ENCODE measurements around the gene CERT1. TPM values are rescaled to one million over a fixed set of nuclear protein-coding genes. Genes with fewer than 3 reads are reported as not detected.

CERT1 gene
- polyA plus RNA-seq, 1 of the 3 experiments (the other 2 are of a cell fraction) = 4.5 TPM

DNA sequence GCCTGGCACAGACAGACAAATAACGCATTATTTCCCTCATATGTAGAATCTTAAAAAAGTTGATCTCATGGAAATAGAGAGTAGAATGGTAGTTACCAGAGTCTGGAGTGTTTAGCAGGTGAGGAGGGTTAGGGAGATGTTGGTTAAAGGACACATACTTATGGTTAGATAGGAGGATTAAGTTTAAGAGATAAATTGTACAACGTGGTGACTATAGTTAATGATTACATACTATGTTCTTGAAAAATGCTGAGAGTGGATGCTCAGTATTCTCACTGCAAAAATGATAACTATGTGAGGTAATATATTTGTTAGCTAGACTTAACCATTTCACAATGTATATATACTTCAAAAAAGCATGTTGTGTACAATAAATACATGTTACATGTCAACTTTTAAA, 38.0 kb downstream of the CERT1 start:
- no peaks in the 10 kb centered on the region for H3K9me2 ChIP-seq
- no peak overlapping the region for H3K4me2 ChIP-seq
- no peak overlapping the region for H3K9ac ChIP-seq
- peaks cover 0 to 12% of the 10 kb centered on the region in 2 experiments for H3K36me3 ChIP-seq (replicated peaks in 1 of 2; ENCODE audit: control insufficient read depth in 1 of 2, insufficient read depth in 2 of 2, low read length in 1 of 2)
- H2AFZ ChIP-seq (ENCODE audit: low read depth) = no peak overlapping the region
- peaks cover 17% of the 10 kb centered on the region; the same call in 1 of the 2 replicates for H3K9me3 ChIP-seq
- H3F3A ChIP-seq (replicated peaks; ENCODE audit: insufficient read depth) = no peaks in the 10 kb centered on the region
- no peak overlapping the region for H3K4me3 ChIP-seq (ENCODE audit: low read depth in 2 of 2, low read length in 1 of 2)
- H4K20me1 ChIP-seq (ENCODE audit: insufficient read depth) = no peaks in the 10 kb centered on the region
- no peak for DNase-seq
- POLR2A ChIA-PET = no interaction called here
- no peak for TF ChIP-seq POLR2AphosphoS5 (IDR thresholded peaks at IDR 0.05; ENCODE audit: low read depth, low read length)
- TF ChIP-seq, protein P1, sequence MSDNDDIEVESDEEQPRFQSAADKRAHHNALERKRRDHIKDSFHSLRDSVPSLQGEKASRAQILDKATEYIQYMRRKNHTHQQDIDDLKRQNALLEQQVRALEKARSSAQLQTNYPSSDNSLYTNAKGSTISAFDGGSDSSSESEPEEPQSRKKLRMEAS (IDR thresholded peaks at IDR 0.05; ENCODE audit: low read depth) = no peak
- no peak for TF ChIP-seq SMC3 (IDR thresholded peaks at IDR 0.05; ENCODE audit: low read depth, low read length)
- TF ChIP-seq, protein P2, sequence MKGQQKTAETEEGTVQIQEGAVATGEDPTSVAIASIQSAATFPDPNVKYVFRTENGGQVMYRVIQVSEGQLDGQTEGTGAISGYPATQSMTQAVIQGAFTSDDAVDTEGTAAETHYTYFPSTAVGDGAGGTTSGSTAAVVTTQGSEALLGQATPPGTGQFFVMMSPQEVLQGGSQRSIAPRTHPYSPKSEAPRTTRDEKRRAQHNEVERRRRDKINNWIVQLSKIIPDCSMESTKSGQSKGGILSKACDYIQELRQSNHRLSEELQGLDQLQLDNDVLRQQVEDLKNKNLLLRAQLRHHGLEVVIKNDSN (IDR thresholded peaks at IDR 0.05; ENCODE audit: borderline replicate concordance, low read depth) = no peak
- no peak for TF ChIP-seq FOXJ3 (CRISPR knock-in tag; IDR thresholded peaks at IDR 0.05)
- TF ChIP-seq RFX5 (IDR thresholded peaks at IDR 0.05; ENCODE audit: low read length) = no peak
- no peak for TF ChIP-seq EP300 (IDR thresholded peaks at IDR 0.05; ENCODE audit: borderline replicate concordance in 1 of 2, low read depth in 1 of 2, low read length in 1 of 2)
- no peak for TF ChIP-seq ELF1 (IDR thresholded peaks at IDR 0.05)
- no peak for TF ChIP-seq MEF2A (IDR thresholded peaks at IDR 0.05; ENCODE audit: borderline replicate concordance, low read depth)
- TF ChIP-seq, protein P3, sequence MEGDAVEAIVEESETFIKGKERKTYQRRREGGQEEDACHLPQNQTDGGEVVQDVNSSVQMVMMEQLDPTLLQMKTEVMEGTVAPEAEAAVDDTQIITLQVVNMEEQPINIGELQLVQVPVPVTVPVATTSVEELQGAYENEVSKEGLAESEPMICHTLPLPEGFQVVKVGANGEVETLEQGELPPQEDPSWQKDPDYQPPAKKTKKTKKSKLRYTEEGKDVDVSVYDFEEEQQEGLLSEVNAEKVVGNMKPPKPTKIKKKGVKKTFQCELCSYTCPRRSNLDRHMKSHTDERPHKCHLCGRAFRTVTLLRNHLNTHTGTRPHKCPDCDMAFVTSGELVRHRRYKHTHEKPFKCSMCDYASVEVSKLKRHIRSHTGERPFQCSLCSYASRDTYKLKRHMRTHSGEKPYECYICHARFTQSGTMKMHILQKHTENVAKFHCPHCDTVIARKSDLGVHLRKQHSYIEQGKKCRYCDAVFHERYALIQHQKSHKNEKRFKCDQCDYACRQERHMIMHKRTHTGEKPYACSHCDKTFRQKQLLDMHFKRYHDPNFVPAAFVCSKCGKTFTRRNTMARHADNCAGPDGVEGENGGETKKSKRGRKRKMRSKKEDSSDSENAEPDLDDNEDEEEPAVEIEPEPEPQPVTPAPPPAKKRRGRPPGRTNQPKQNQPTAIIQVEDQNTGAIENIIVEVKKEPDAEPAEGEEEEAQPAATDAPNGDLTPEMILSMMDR (IDR thresholded peaks at IDR 0.05) = no peak
- TF ChIP-seq, protein P4, sequence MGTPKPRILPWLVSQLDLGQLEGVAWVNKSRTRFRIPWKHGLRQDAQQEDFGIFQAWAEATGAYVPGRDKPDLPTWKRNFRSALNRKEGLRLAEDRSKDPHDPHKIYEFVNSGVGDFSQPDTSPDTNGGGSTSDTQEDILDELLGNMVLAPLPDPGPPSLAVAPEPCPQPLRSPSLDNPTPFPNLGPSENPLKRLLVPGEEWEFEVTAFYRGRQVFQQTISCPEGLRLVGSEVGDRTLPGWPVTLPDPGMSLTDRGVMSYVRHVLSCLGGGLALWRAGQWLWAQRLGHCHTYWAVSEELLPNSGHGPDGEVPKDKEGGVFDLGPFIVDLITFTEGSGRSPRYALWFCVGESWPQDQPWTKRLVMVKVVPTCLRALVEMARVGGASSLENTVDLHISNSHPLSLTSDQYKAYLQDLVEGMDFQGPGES (IDR thresholded peaks at IDR 0.05; ENCODE audit: low read depth, low read length) = no peak
- TF ChIP-seq, protein P5, sequence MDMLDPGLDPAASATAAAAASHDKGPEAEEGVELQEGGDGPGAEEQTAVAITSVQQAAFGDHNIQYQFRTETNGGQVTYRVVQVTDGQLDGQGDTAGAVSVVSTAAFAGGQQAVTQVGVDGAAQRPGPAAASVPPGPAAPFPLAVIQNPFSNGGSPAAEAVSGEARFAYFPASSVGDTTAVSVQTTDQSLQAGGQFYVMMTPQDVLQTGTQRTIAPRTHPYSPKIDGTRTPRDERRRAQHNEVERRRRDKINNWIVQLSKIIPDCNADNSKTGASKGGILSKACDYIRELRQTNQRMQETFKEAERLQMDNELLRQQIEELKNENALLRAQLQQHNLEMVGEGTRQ (IDR thresholded peaks at IDR 0.05; ENCODE audit: borderline replicate concordance, low read depth, low read length) = no peak
- no peak for TF ChIP-seq TAF1 (IDR thresholded peaks at IDR 0.05; ENCODE audit: borderline replicate concordance, low read depth, low read length)
- TF ChIP-seq REST (IDR thresholded peaks at IDR 0.05; ENCODE audit: low read depth, low read length) = no peak
- TF ChIP-seq RCOR1 (IDR thresholded peaks at IDR 0.05; ENCODE audit: low read length) = no peak
- CTCF ChIA-PET = no interaction called here
- peaks cover 28% of the 10 kb centered on the region for H3K79me2 ChIP-seq (ENCODE audit: insufficient read depth)
- no peaks in the 10 kb centered on the region for H3K4me1 ChIP-seq (ENCODE audit: control insufficient read depth in 1 of 2, insufficient read depth in 2 of 2, low read depth in 1 of 2, low read length in 1 of 2)
- no peaks in the 10 kb centered on the region for H3K27me3 ChIP-seq (ENCODE audit: insufficient read depth)
- 66% methylated on average over 2 of the region's 2 CpGs for WGBS (ENCODE audit: low lambda C conversion rate)
- H3K27ac ChIP-seq (ENCODE audit: low read depth in 2 of 2, low read length in 1 of 2) = no peak overlapping the region

Data from SK-N-SH (cell line).